ENCODE results near the gene NEIL3.
A peak's percentile ranks its signal among the peaks of the same experiment; 100 is the strongest.

The NEIL3 gene

DNA sequence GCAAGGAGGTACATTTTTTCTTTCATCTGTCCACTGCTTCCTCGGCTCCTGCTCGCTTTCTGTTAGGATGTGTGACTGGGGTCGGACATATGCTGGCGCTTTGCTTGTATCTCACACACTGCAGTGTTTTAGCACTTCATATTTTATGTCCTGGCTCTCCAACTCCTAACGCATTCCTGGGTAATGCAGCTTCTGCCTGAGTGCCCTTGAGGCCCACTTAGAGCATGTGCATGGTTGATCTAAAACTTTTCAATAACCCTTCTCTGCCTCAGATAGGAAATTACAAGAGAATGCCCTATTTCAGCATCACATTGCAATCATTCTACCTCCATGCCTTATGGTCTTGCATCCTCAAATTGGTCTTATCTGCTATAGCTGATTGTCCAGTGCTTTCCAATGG lies 65.3 kb downstream of the NEIL3 start:
- DNase-seq: no peak

DNA sequence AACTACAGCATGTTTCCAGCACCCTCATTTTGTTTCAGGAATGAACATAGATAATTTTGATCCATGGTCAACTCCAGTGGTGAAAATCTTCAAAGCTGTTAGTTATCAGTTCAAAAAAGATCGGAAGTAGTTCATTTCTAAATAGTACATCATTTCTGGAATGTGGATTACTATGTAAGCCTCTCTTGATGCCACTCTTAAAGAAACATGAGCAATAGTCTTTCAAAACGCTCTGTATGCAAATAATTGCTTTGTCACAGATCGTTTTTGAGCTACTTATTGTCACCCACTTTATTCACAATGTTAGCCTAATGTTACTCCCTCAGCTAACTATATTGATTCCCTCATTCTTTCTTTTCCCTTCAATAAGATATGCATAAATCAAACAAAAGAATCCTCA lies 65.7 kb downstream of the NEIL3 start:
- DNase-seq: no peak

- no peak for DNase-seq
These were observed 66.3 kb downstream of the NEIL3 start for GRCh38 chr4:177376024-177376423.

- no peak for DNase-seq
These were observed 71.1 kb downstream of the NEIL3 start for GRCh38 chr4:177380730-177381287.

DNA sequence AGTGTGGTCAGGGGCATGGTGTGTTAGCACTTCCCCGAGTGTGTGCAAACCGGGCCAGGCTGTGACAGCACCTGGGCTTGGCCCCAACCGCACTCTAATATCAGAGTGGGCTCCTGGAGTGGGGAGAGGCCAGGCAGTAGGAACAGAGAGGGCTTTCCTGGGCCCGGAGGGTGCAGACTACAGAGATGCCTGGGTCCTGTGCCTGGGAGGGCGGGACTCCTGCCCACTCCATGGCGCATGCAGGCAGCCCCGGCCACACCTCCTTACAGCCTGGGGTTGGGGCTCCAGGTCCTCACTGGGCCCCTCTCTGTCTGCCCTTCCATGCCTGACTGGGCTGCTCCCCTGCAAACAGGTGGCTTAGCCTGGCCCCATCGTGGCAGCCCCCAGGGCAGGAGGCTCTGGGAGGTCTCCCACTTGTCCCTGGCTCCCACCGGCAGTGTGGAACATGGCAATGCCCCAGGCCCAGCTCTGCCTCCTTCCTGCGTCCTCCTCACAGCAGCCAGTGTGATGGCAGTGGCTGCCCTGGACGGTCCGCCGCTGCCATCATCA lies 72.2 kb downstream of the NEIL3 start:
- no peak for DNase-seq

DNA sequence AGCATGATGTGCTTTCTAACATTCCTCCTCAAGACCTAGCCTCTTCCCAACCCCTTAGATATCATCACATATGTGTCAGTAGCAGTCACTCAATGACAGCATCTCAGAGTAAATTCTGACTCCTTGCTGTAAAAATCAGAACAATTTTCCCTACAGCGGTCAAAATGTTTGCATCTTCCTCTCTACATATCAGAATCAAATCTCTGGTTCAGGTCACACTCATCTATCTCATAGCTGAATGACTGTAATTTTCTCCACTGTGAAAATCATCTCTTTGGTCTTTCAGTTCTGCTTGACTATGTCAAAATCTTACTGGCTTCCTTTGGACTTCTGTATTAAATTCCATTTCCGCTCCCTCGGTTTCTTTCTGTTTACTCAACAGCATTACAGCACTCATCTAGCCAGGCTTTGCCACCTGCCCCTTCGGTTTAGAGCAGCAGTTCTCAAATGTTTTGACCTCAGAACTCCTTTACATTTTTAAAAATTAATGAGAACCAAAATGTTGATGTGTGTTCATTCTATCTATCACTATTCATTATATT lies 75.3 kb downstream of the NEIL3 start:
- DNase-seq: no peak

DNA sequence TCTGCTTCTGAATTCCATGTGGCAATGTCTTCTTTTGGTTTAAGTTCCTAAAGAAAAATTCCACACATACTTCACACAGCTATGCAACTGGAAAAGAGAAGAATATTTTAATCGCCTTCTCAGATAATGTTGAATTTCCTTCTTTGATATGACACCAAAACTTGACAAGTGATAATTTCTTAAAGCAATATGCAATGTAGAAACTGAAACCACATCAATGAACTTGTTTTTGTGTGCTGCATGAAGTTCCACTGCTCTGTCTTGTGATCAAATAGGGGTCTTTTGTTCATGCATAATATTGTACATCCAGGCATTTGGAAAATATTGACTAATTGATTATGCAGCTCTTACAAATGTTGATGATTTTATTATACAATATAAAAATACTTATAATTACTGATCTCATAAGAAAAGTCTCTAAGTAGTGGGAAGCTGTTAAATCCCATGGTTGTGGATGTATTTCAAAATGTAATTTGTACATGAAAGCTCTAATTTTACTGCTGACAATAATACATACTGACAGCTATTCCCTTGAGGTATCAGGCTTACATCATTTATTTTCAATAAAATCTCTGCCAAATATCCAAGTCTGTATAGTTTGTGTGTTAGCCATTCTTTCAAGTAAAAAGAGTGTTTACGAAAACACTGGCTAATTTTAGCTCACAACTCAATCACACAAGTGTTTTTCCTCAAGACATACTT lies 76.1 kb downstream of the NEIL3 start:
- no peak for DNase-seq

DNA sequence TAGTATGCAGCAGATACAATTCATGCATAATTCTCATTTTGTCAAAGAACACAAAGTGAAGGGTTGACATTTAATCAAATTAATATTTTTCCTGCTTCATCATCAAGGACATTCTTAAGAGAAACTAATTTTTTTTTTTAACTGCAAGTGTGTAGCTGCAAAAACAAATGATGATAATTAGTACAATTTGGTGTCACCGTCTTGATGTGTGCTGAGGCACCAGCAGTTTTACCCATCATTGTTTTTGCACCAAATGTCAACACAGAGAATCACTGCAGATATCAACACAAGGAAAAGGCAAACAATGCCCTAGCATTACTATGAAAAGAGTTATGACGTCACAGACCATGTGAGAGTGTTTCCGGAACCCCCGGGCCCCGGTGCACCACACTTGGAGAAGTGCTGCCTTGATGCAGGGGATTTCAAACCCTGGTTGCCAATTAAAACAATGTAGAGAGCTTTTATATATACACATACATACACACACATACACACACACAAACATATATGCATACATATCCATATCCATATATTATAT lies 76.7 kb downstream of the NEIL3 start:
- DNase-seq: no peak

- DNase-seq: no peak
These were observed 81.6 kb downstream of the NEIL3 start for GRCh38 chr4:177391287-177391686.

DNA sequence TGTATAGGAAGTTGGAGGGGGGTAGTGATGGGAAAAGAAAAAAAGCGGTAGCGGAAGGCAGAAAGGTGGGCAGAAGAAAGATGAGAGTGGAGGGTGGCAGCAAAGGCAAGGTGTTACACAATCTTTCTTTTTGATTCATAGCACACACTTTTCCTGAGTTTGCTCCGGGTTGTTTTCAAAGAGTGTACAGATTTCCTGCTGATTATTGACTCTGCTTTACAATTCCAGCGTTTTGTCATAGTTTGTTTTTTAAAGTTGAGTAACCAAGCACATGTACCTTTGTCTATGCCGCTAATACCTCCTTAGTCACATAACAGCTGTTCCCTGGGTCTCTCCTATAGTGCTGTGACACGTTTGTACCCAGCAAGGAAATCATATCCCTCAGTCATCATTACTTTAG lies 82.3 kb downstream of the NEIL3 start:
- DNase-seq: no peak

- DNase-seq: peak; percentile 41
These were observed 83.6 kb downstream of the NEIL3 start for GRCh38 chr4:177393236-177393635.

DNA sequence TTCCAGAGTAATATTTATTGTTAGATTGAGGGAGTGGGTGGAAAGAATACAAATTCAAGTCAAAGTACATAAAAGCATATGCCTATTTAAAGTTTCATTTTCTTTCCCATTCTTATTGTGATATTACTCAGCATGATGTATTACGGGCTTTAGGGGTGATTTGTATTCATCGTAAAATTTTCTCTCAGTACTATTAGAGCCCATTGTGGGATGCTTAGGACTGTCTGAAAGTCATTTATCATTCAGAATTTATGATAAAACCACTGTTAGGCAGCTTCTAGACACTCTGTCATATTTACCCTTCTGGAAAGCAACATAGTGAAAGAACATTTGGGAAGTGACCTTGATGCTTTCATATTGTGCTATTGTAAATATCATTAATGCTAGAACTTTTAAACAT lies 86.7 kb downstream of the NEIL3 start:
- DNase-seq: no peak

GRCh38 chr4:177400030-177400429 lies 90.4 kb downstream of the NEIL3 start:
- DNase-seq: no peak

DNA sequence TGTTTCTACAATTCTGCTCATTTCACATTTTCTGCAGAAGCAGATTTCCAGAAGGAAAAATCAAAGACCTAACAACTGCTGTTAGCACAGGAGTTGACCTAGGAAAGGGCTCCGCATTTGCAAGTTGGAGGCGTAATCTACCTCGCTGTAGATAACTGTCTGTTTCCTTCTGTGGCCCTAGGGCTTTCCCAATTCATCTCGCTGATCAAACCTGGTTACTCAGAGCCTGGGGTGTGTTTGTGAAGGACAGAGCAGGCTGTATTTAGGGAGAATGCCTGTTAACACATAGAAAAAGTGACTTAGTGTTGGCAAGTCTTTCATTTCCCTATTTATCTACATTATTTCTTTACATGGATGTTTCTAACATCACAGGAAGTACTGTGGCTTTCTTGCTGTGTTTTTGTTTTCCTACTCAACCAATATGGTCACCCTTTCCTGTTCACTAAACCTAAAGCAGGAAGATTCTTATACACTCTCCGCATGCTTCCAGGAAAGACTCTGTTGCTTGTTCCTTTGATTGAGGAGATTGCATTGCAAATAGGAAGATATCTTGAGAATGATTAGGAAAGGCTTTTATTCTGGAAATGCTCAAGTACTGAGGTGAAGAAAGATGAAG lies 92.1 kb downstream of the NEIL3 start:
- no peak for DNase-seq

GRCh38 chr4:177403746-177404145 lies 94.1 kb downstream of the NEIL3 start:
- no peak for DNase-seq

DNA sequence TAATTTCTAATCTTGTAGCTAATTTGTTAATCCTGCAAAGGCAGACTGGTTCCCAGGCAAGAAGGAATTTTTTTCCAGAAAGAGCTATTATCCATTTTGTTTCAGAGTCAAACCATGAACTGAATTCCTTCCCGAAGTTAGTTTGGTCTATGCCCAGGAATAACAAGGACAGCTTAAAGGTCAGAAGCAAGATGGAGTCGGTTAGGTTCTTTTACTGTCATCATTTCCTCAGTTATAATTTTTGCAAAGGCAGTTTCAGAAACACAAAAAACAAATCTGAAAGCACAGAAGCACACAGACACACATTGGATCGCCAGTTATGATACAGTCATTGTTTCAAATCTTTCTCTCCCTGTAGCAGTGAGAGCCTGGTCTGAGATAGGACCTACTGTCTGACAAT lies 94.7 kb downstream of the NEIL3 start:
- DNase-seq: no peak

GRCh38 chr4:177404986-177405385 lies 95.3 kb downstream of the NEIL3 start:
- DNase-seq: no peak

GRCh38 chr4:177405508-177405907 lies 95.8 kb downstream of the NEIL3 start:
- no peak for DNase-seq

GRCh38 chr4:177408023-177408422 lies 98.3 kb downstream of the NEIL3 start:
- DNase-seq: no peak

DNA sequence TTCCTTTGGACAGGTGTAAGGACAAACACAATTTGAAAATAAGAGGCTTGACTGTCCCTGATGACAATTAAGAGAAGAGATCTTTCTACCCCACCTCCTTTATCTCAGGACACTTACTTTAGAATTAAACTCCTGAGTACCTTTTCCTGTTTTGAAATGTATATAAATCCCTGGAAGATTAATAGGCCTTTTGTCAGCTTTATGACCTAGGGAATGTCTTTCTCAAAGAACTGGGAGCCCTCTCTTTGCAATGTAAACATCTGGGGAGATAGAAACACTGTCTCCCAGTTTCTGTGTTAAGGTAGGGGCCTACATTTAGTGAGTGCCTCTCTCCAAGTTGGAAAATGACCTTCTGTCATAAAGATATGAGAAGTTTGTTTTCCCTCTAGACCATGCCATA lies 100.9 kb downstream of the NEIL3 start:
- no peak for DNase-seq

DNA sequence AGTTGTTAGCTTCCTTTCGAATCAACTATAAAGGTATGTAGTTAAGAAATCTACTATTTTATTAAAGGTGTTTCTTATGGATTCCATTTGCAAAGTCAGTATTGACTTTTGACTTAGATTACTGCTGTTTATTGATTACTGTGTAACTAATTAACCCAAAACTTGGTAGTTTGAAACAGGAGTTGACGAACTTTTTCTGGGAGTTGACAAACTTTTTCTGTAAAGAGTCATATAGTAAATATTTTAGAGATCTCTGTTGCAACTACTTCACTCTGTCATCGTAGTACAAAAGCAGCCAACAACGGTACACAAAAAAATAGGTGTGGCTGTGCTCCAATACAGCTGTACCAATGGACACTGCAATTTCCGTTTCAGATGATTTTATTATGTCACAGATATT lies 102.3 kb downstream of the NEIL3 start:
- no peak for DNase-seq
